ENCODE measurements around the gene KCNIP4.

Gene KCNIP4

DNA sequence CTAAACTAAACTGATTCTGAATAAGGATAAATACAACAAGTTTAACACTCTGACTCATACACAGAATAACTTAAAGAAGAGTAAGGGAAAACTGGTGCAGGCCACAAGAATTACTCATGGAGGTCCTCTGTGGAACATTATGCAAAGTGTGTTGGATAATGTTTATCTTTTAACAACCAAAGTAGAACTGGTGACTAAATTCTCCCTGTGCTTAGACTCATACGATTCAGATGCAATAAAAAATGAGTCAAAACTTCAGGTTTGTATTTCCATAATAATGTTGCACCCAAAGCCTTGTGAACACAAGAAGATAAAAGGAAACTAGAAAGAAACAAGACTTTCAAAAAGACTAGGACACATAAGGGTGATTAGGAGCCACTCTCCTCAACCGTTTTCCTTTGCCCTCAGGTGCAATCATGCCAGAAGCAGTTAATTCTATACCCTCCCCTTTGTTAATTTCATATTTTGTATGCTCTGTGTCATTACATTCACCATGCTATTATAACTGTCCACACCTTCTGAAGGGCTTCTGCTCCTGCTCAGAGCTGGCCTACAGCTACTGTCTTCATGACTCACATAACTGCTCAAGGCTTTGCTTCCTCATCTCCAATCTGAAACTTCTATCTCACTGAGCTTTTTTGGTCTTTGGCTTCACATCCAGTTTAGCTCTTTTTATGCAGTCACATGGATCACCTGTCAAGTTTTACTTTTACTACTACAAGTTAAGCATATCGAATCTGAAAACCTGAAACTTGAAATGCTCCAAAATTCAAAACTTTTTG lies 60.2 kb downstream of the KCNIP4 start:
- Histone ChIP-seq H3K4me3 (no peak overlapping the region), H3K27me3 (ENCODE audit: low read depth) (no peaks in the 10 kb centered on the region; the same call in 1 of the 2 replicates), H3K9me3 (no peaks in the 10 kb centered on the region), H3K4me1 (no peaks in the 10 kb centered on the region), H3K36me3 (replicated peaks) (no peaks in the 10 kb centered on the region)
- DNase-seq (ENCODE audit: low spot score in 2 of 2): no peak
- in situ Hi-C loops (cut with MboI; ENCODE audit: low sequenced_read_pairs): no loop called here

DNA sequence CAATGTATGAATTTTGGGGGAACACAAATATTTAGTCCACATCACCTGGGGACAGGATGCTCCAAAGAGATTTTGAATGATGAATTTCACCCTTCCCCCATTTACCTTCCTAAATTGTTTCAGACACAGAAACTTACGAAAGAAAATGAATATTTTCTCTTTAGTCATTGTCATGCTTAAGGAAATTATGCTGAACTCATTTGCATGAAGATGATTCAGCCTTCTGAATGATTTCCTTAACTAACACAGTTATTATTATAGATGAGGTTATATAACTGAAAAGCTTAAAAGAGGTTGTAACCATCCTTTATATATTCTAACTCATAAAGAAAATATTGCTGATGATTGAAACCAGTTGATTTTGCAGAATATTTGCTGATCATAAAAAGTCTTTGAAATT lies 61.1 kb downstream of the KCNIP4 start:
- Histone ChIP-seq H3K27me3 (ENCODE audit: low read depth) (no peaks in the 10 kb centered on the region), H3K4me1 (no peaks in the 10 kb centered on the region), H3K4me3 (no peak overlapping the region), H3K36me3 (replicated peaks) (no peaks in the 10 kb centered on the region), H3K9me3 (no peaks in the 10 kb centered on the region)
- no peak for DNase-seq (ENCODE audit: low spot score in 2 of 2)
- in situ Hi-C loops (cut with MboI; ENCODE audit: low sequenced_read_pairs): no loop called here

DNA sequence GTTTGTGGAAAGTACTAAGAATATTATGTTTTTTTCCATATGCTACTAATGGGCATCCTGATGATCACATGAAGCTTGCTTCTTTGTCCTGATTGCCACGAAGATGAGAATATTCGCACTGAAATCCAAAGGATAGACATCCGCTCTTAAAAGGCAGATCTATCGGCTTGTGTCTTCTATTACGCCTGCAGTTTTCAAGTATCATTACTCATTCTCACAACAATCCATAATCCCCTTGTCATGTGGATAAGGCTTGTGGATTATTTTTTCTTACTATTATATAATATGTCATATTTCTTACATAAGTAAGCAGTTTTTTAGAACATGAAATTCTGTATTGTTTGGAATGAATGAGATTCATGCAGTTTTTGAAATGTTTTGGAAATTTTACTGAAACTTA lies 62.8 kb downstream of the KCNIP4 start:
- Histone ChIP-seq H3K36me3 (replicated peaks) (no peaks in the 10 kb centered on the region), H3K4me1 (no peaks in the 10 kb centered on the region), H3K9me3 (no peaks in the 10 kb centered on the region), H3K27me3 (ENCODE audit: low read depth) (no peaks in the 10 kb centered on the region), H3K4me3 (no peak overlapping the region)
- no peak for DNase-seq (ENCODE audit: low spot score in 2 of 2)
- in situ Hi-C loops (cut with MboI; ENCODE audit: low sequenced_read_pairs): no loop called here

DNA sequence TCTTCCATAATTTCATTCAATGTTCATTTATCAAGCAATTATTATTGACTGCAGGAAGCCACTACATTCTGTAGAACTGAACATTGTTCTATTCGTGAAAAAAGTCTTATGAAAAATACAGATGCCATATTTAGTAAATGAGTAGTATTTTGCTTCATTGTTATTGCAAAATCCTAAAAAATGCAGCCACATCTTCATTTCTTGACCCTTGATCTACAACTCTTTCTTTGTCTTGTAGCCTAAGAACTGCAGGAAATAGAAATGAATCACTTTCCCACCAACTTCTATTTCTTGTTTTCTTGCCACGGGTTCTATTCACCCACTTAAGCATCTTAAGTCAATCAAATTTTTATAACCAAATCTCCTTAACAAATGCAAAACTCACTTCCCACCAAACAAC lies 63.3 kb downstream of the KCNIP4 start:
- Histone ChIP-seq H3K4me1 (no peaks in the 10 kb centered on the region), H3K4me3 (no peak overlapping the region), H3K9me3 (no peaks in the 10 kb centered on the region), H3K27me3 (ENCODE audit: low read depth) (no peaks in the 10 kb centered on the region), H3K36me3 (replicated peaks) (no peaks in the 10 kb centered on the region)
- in situ Hi-C loops (cut with MboI; ENCODE audit: low sequenced_read_pairs): no loop called here
- DNase-seq (ENCODE audit: low spot score in 2 of 2): no peak

DNA sequence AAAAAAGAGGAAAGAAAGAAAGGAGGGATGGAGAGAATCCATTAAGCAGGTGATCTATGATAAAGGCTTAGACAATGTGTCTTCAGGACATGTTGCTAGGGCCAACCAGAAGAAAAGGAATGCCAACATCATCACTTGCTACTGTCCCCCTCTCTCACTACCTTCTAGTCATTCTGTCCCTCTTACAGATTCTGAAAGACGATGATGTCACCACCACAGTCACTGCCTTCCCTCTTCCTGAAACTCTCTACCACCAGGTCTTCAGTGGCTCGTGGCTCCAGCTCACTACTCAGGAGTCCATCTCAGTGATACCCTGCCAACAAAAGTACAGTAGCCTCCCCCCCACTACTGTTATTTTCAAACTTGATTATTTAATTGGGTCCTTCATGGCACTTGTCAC lies 64.0 kb downstream of the KCNIP4 start:
- Histone ChIP-seq H3K9me3 (no peaks in the 10 kb centered on the region), H3K27me3 (ENCODE audit: low read depth) (no peaks in the 10 kb centered on the region), H3K36me3 (replicated peaks) (no peaks in the 10 kb centered on the region), H3K4me1 (no peaks in the 10 kb centered on the region), H3K4me3 (no peak overlapping the region)
- DNase-seq (ENCODE audit: low spot score in 2 of 2): no peak
- in situ Hi-C loops (cut with MboI; ENCODE audit: low sequenced_read_pairs): no loop called here

DNA sequence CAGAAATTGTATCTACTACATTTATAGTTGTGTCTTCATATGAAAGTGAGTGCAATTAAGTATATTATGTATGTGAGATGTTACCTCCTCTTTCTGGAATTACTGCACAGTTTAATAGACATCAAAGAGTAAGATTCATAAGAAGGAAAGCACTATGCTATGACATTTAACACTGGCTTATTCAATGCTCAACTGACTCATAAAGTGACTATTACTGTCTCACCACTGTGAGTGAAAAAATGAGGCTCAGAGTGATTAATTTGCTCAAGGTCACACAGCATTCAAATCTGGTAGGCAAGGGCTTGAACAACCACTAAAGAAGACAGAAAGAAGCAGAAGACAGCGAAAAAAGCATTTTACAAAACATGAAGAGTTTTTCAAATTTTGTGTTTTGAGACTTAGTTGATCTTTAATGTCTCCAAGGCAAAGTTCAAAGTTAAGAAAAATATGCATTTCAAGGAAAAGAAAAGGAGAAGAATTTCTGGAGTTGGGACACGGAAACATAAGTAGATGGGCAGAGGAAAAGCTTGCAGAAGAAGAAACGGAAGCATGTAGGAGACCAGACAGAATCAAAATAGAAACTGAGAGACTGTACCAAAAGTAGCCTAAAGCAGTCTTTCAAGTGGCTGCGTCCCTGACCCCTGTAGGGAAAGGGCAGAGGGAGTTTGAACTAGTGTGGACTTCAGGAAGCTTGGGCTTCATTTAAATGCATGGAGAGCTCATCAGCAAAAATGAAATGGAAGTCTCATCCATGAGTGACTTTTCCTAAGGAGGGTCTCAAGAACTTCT lies 66.3 kb downstream of the KCNIP4 start:
- Histone ChIP-seq H3K27me3 (ENCODE audit: low read depth) (no peaks in the 10 kb centered on the region), H3K4me1 (no peaks in the 10 kb centered on the region), H3K9me3 (no peaks in the 10 kb centered on the region), H3K4me3 (no peak overlapping the region), H3K36me3 (replicated peaks) (no peaks in the 10 kb centered on the region)
- in situ Hi-C loops (cut with MboI; ENCODE audit: low sequenced_read_pairs): no loop called here
- DNase-seq (ENCODE audit: low spot score in 2 of 2): no peak

DNA sequence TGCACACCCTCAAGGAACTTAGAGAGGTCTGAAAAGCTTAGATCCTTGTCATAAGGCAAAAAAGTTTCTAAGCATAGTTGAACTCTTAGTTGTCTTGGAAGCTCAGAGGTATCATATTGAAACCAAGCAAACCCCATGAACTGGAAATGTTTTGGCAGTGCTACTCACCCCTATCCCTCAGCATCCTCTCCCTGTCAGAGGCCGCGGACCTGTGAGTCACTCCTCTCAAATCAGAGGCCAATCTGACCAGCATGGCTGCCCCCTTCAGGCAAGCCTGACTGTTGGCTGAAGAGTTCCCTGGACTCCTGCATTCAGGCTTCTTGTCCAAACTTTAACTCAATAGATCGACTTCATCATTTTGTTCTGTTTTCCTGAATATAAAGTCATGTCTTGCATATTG lies 69.4 kb downstream of the KCNIP4 start:
- Histone ChIP-seq H3K9me3 (no peaks in the 10 kb centered on the region), H3K27me3 (ENCODE audit: low read depth) (no peaks in the 10 kb centered on the region), H3K36me3 (replicated peaks) (no peaks in the 10 kb centered on the region), H3K4me1 (no peaks in the 10 kb centered on the region), H3K4me3 (no peak overlapping the region)
- in situ Hi-C loops (cut with MboI; ENCODE audit: low sequenced_read_pairs): no loop called here
- DNase-seq (ENCODE audit: low spot score in 2 of 2): peak in 1 of 2 experiments; percentile 14

DNA sequence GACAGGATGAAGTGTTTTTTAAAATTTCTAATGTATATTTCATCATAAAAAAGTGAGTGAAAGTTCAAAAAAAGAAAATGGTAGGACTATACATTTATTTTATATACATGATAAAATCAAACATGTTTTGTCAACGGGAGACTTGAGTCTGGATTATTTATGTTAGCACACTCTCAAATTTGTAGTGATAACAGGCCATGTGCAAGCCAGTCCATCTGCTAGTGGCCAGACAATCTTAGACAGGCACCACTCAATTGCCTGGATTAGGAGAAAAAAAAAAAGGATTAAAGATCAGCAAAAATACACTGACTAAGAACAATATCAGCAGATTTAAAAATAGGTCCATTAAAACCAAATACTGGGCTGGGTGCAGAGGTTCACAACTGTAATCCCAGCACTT lies 71.9 kb downstream of the KCNIP4 start:
- no peaks in the 10 kb centered on the region for H3K27me3 ChIP-seq (ENCODE audit: low read depth)
- no peak overlapping the region for H3K4me3 ChIP-seq
- no peaks in the 10 kb centered on the region for H3K4me1 ChIP-seq
- DNase-seq (ENCODE audit: low spot score in 2 of 2): no peak
- no peaks in the 10 kb centered on the region for H3K36me3 ChIP-seq (replicated peaks)
- in situ Hi-C loops (cut with MboI; ENCODE audit: low sequenced_read_pairs): no loop called here
- no peaks in the 10 kb centered on the region for H3K9me3 ChIP-seq

DNA sequence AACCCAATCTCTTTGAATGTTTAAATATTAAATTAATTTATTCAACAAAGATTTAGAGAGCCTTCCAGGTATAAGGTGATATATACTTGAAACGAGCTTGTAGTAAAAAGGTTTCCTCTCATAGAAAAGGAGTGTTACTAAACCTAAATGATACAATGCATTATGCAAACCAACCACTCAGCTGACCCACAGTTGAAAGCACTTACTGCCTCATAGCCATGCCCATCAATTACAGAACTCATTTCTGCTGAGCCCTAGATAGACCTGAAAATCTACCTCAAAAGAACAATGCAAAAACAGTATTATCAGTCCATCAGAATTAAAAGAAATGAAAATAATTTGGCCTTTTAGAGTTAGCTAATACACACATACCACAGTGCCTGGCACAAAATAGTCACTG lies 75.4 kb downstream of the KCNIP4 start:
- no peaks in the 10 kb centered on the region for H3K9me3 ChIP-seq
- H3K4me3 ChIP-seq: no peak overlapping the region
- no peaks in the 10 kb centered on the region for H3K36me3 ChIP-seq (replicated peaks)
- no peaks in the 10 kb centered on the region for H3K27me3 ChIP-seq (ENCODE audit: low read depth)
- DNase-seq (ENCODE audit: low spot score in 2 of 2): no peak
- H3K4me1 ChIP-seq: no peaks in the 10 kb centered on the region
- in situ Hi-C loops (cut with MboI; ENCODE audit: low sequenced_read_pairs): no loop called here

DNA sequence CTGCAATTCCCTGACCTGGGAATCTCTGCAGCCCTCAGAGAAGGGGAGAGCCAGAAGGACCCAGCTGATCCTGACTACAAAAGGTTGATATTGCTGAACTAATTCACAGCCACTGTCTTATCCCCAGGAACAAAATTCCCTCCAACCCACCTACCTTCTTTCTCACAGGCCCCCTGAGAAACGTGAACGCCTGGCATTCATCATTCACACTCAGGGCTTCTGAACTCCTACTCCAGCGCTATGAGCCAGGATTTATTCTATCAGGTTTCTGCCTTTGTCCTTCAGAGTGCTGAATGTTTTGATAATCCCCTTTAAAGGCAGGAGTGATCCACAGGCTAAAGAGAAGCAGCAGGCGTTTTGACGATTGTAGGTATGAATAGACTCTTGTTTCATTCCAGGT lies 76.5 kb downstream of the KCNIP4 start:
- in situ Hi-C loops (cut with MboI; ENCODE audit: low sequenced_read_pairs): no loop called here
- no peak for DNase-seq (ENCODE audit: low spot score in 2 of 2)
- H3K36me3 ChIP-seq (replicated peaks): no peaks in the 10 kb centered on the region

DNA sequence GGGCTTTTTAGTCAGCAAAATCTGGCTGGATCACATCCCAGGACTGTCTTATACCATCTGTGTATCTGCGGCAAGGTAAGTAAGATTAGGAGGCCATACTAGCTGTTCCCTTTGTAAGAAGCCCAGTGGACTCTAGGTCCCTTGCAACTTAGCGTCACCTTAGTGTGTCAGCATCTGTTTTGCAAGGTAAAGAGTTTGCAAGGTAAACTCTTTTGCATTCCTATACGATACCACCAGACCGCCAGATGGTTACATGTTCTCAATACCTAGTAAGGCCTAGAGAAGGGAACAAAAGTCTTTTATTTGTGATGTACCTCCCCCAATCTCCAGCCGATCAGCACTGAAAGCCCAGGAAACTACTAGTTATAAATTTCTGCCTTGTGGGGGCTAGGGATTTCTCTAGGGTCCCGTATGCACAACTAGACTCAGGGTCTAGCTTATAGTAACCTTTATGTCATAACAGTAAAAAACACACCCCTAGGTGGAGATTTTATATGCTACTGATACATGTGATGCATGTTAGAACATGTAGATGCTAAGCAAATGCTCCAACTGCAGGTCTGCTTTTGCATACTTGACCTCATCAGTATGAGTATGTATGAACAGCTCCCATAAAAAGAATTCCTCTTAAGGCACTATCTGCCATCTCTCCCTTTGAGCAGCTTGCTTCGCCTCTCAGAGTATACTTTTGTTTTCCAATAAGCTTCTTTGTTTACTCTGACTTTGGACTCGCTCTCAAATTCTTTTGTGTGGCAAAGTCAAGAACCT lies 78.4 kb downstream of the KCNIP4 start:
- DNase-seq (ENCODE audit: low spot score in 2 of 2): no peak
- in situ Hi-C loops (cut with MboI; ENCODE audit: low sequenced_read_pairs): no loop called here
- Histone ChIP-seq H3K36me3 (replicated peaks) (no peaks in the 10 kb centered on the region), H3K9me3 (no peaks in the 10 kb centered on the region), H3K4me1 (no peaks in the 10 kb centered on the region), H3K4me3 (no peak overlapping the region), H3K27me3 (ENCODE audit: low read depth) (no peaks in the 10 kb centered on the region)

More for the DNA sequence above, 76.5 kb downstream of the KCNIP4 start:
- H3K4me1 ChIP-seq: no peaks in the 10 kb centered on the region
- H3K9me3 ChIP-seq: no peaks in the 10 kb centered on the region
- H3K4me3 ChIP-seq: no peak overlapping the region
- no peaks in the 10 kb centered on the region for H3K27me3 ChIP-seq (ENCODE audit: low read depth)

DNA sequence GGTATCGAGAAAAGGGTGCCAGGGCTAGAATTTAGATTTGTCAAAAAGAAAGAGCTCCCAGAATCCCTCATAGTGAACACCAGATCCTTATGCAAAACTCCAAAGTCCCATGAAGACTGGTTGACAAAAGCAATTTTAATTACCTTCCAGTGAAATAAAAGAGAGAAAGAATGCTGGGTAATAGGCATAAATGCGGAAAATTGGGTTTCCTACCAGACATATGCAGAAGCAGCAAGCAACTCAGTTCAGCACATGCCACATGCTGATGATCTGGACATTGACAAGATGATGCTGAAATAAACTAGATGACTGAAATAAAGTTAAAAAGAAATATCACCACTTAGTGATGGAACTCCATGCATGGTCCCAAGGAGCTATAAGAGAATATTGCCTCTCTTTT lies 83.9 kb downstream of the KCNIP4 start:
- Histone ChIP-seq H3K4me1 (no peaks in the 10 kb centered on the region), H3K4me3 (no peak overlapping the region), H3K27me3 (ENCODE audit: low read depth) (no peaks in the 10 kb centered on the region), H3K9me3 (no peaks in the 10 kb centered on the region), H3K36me3 (replicated peaks) (no peaks in the 10 kb centered on the region)
- in situ Hi-C loops (cut with MboI; ENCODE audit: low sequenced_read_pairs): no loop called here
- DNase-seq (ENCODE audit: low spot score in 2 of 2): no peak

DNA sequence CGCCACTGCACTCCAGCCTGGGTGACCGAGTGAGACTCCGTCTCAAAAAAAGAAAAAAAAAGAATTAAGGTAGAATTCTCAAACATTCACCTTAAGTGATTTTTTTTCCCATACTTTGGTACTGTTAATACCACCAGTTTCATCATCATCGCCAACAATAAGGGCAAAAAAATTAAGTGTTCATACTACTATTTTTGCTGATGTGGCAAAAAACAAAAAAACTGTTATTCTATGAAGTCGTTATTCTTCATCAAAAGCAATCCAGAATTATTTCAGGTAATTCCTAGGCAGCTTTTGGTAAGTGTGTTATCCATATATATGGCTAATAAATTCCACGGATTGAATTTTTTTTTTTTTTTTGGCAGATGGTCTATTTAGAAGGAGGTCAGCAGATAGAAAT lies 85.7 kb downstream of the KCNIP4 start:
- H3K36me3 ChIP-seq (replicated peaks): no peaks in the 10 kb centered on the region
- DNase-seq (ENCODE audit: low spot score in 2 of 2): no peak
- H3K4me1 ChIP-seq: no peaks in the 10 kb centered on the region
- in situ Hi-C loops (cut with MboI; ENCODE audit: low sequenced_read_pairs): no loop called here
- no peak overlapping the region for H3K4me3 ChIP-seq
- no peaks in the 10 kb centered on the region for H3K9me3 ChIP-seq
- H3K27me3 ChIP-seq (ENCODE audit: low read depth): no peaks in the 10 kb centered on the region

DNA sequence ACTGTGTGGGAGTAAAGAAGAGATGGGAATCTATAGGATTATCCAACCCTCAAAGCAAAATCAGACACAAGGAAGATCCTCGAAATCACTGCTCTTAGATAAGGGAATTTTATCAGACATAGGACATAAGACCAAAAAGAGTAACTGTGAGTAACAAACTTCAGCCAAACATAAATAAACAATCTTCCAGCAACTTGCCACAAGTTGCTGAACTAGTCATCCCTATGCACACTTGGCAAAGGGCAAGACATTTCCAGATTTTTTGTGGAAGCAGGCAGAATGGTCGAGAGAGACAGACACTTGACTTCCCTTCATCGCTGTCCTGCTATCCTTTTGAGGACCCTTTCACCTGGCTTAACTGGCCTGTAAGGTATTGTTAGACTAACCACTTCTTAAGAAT lies 89.6 kb downstream of the KCNIP4 start:
- in situ Hi-C loops (cut with MboI; ENCODE audit: low sequenced_read_pairs): no loop called here
- no peaks in the 10 kb centered on the region for H3K36me3 ChIP-seq (replicated peaks)
- no peaks in the 10 kb centered on the region for H3K27me3 ChIP-seq (ENCODE audit: low read depth)
- H3K9me3 ChIP-seq: no peaks in the 10 kb centered on the region
- H3K4me3 ChIP-seq: no peak overlapping the region
- H3K4me1 ChIP-seq: no peaks in the 10 kb centered on the region
- no peak for DNase-seq (ENCODE audit: low spot score in 2 of 2)

All from HAP-1 (cell line).